ENCODE measurements around the gene SLC25A23. TPM values are rescaled to one million over a fixed set of nuclear protein-coding genes. Genes with fewer than 3 reads are reported as not detected.

The SLC25A23 gene
- total and polyA plus RNA-seq, 4 donors, result 9.3 to 34.6 (median 22.7) TPM

DNA sequence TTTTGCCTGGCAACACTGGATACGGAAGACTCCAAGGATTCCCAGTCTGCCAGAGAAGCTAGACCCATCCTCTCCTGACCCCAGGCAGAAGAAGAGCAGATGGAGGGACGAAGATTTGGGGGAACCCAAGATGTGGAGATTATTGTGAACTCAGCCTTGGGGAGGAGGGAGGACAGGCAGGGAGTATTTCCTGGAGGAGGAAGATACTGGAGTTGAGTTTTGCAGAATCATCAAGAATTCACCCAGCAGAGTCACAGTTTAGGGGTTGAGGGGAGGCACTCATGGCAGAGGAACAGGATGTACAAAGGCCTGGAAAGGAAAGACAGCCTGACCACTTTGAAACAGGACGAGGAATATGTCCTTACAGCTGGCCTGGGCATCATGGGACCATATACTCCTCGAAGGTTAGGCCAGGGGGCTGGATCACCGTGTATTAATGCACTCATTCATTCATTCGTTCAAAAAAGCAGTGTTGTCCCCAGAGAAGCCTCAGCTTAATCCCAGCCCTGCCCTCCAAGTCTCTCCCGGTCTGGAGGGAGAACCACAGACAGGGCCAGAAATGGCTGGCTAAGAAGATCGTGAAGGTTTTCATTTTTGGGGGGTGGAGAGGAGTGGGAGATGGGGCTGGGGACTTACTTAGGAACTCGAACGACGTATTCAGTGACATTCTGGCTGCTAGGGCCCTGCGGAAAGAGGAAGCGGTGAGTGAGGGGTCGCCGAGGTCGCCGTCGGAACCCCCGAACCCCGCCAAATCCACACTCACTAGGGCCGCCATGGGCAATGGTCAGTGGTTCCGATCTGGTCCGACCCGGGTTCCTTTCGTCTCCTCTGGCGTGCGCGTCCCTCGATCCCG lies 67.1 kb downstream of the SLC25A23 start:
- Histone ChIP-seq H3K27ac (ENCODE audit: low read depth in 1 of 2, low read length in 2 of 2) (peak overlapping the region; percentile 86 to 87), H3K9me3 (ENCODE audit: control insufficient read depth in 4 of 4, low read length in 3 of 4) (no peaks in the 10 kb centered on the region), H3K4me3 (ENCODE audit: low read depth in 1 of 3, low read length in 3 of 3) (peak overlapping the region; percentile 69 to 97 (median 93)), H3K27me3 (ENCODE audit: control insufficient read depth in 4 of 4, insufficient read depth in 4 of 4, low read length in 3 of 4) (no peaks in the 10 kb centered on the region), H3K9ac (ENCODE audit: low read depth in 1 of 2, low read length in 2 of 2) (peak overlapping the region; percentile 83 to 94), H3K4me1 (ENCODE audit: control insufficient read depth in 4 of 4, insufficient read depth in 4 of 4, low read length in 3 of 4) (peaks cover 5 to 14% (median 11%) of the 10 kb centered on the region in 4 donors), H3K36me3 (ENCODE audit: control insufficient read depth in 4 of 4, insufficient read depth in 3 of 4, low read depth in 1 of 4, low read length in 3 of 4) (peaks cover 10 to 26% (median 15%) of the 10 kb centered on the region in 4 donors)
- TF ChIP-seq GABPA (IDR thresholded peaks at IDR 0.05 in 1 of 2, conservative IDR thresholded peaks at IDR 0.05 in 1 of 2) (no peak), HNF4A (conservative IDR thresholded peaks at IDR 0.05) (no peak), TAF1 (conservative IDR thresholded peaks at IDR 0.05) (no peak), JUND (IDR thresholded peaks at IDR 0.05) (no peak), RXRA (IDR thresholded peaks at IDR 0.05) (no peak), FOXA1 (IDR thresholded peaks at IDR 0.05) (no peak), SP1 (IDR thresholded peaks at IDR 0.05) (no peak), NR2F2 (IDR thresholded peaks at IDR 0.05) (no peak), HNF4G (IDR thresholded peaks at IDR 0.05) (no peak), FOXA2 (IDR thresholded peaks at IDR 0.05) (no peak)
- TF ChIP-seq, protein P1, sequence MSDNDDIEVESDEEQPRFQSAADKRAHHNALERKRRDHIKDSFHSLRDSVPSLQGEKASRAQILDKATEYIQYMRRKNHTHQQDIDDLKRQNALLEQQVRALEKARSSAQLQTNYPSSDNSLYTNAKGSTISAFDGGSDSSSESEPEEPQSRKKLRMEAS (IDR thresholded peaks at IDR 0.05), result no peak
- TF ChIP-seq, protein P2, sequence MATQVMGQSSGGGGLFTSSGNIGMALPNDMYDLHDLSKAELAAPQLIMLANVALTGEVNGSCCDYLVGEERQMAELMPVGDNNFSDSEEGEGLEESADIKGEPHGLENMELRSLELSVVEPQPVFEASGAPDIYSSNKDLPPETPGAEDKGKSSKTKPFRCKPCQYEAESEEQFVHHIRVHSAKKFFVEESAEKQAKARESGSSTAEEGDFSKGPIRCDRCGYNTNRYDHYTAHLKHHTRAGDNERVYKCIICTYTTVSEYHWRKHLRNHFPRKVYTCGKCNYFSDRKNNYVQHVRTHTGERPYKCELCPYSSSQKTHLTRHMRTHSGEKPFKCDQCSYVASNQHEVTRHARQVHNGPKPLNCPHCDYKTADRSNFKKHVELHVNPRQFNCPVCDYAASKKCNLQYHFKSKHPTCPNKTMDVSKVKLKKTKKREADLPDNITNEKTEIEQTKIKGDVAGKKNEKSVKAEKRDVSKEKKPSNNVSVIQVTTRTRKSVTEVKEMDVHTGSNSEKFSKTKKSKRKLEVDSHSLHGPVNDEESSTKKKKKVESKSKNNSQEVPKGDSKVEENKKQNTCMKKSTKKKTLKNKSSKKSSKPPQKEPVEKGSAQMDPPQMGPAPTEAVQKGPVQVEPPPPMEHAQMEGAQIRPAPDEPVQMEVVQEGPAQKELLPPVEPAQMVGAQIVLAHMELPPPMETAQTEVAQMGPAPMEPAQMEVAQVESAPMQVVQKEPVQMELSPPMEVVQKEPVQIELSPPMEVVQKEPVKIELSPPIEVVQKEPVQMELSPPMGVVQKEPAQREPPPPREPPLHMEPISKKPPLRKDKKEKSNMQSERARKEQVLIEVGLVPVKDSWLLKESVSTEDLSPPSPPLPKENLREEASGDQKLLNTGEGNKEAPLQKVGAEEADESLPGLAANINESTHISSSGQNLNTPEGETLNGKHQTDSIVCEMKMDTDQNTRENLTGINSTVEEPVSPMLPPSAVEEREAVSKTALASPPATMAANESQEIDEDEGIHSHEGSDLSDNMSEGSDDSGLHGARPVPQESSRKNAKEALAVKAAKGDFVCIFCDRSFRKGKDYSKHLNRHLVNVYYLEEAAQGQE (IDR thresholded peaks at IDR 0.05), result no peak
- TF ChIP-seq, protein P3, sequence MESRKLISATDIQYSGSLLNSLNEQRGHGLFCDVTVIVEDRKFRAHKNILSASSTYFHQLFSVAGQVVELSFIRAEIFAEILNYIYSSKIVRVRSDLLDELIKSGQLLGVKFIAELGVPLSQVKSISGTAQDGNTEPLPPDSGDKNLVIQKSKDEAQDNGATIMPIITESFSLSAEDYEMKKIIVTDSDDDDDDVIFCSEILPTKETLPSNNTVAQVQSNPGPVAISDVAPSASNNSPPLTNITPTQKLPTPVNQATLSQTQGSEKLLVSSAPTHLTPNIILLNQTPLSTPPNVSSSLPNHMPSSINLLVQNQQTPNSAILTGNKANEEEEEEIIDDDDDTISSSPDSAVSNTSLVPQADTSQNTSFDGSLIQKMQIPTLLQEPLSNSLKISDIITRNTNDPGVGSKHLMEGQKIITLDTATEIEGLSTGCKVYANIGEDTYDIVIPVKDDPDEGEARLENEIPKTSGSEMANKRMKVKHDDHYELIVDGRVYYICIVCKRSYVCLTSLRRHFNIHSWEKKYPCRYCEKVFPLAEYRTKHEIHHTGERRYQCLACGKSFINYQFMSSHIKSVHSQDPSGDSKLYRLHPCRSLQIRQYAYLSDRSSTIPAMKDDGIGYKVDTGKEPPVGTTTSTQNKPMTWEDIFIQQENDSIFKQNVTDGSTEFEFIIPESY (IDR thresholded peaks at IDR 0.05), result no peak
- 7% methylated on average over 30 of the region's 30 CpGs for WGBS
- DNase-seq (ENCODE audit: low spot score), result no peak

Small RNA genes lying within 50 kb of the gene (small RNA-seq; reads per million reads assigned to genes)
- gene AC010503.2 (not detected), gene MIR6790 (not detected)

Other genes starting within 250 kb of the SLC25A23 start
- gene MLLT1, start 179.8 kb downstream of the SLC25A23 start, total RNA-seq, result 1 to 10 TPM; 2.1 to 6.9 TPM
- gene MLLT1, start 179.8 kb downstream of the SLC25A23 start, polyA plus RNA-seq, result 10 to 100 TPM in 1 of 2 donors, 1 to 10 TPM in 1; 7.7 to 15.6 TPM
- not detected for gene ACER1, start 126.2 kb downstream of the SLC25A23 start, total RNA-seq
- under 1 TPM in 1 of 2 donors, not detected in 1; 0.07 TPM for gene ACER1, start 126.2 kb downstream of the SLC25A23 start, polyA plus RNA-seq
- gene CLPP, start 98.3 kb downstream of the SLC25A23 start, total RNA-seq, result 10 to 100 TPM; 25.6 to 33.9 TPM
- 10 to 100 TPM; 54.6 to 78.0 TPM for gene CLPP, start 98.3 kb downstream of the SLC25A23 start, polyA plus RNA-seq
- gene ALKBH7, start 87.0 kb downstream of the SLC25A23 start, total RNA-seq, result 10 to 100 TPM; 29.9 to 35.5 TPM
- gene ALKBH7, start 87.0 kb downstream of the SLC25A23 start, polyA plus RNA-seq, result 10 to 100 TPM; 66.8 to 99.7 TPM
- gene PSPN, start 83.9 kb downstream of the SLC25A23 start, total RNA-seq, result under 1 TPM; 0.61 to 0.75 TPM
- gene PSPN, start 83.9 kb downstream of the SLC25A23 start, polyA plus RNA-seq, result under 1 TPM; 0.51 to 0.63 TPM
- gene GTF2F1, start 66.6 kb downstream of the SLC25A23 start, total RNA-seq, result 10 to 100 TPM; 11.5 to 22.0 TPM
- gene GTF2F1, start 66.6 kb downstream of the SLC25A23 start, polyA plus RNA-seq, result 10 to 100 TPM in 1 of 2 donors, 1 to 10 TPM in 1; 7.4 to 24.4 TPM
- 100 to 1,000 TPM in 1 of 2 donors, 10 to 100 TPM in 1; 58.7 to 132 TPM for gene KHSRP, start 35.0 kb downstream of the SLC25A23 start, total RNA-seq
- 10 to 100 TPM in 1 of 2 donors, 1 to 10 TPM in 1; 8.0 to 73.6 TPM for gene KHSRP, start 35.0 kb downstream of the SLC25A23 start, polyA plus RNA-seq
- gene SLC25A41, start 26.0 kb downstream of the SLC25A23 start, total RNA-seq, result under 1 TPM in 1 of 2 donors, not detected in 1; 0.14 TPM
- gene SLC25A41, start 26.0 kb downstream of the SLC25A23 start, polyA plus RNA-seq, result under 1 TPM in 1 of 2 donors, not detected in 1; 0.16 TPM
- 10 to 100 TPM; 23.5 to 34.3 TPM for gene CRB3, start 4.5 kb upstream of the SLC25A23 start, total RNA-seq
- 10 to 100 TPM; 19.2 to 38.7 TPM for gene CRB3, start 4.5 kb upstream of the SLC25A23 start, polyA plus RNA-seq
- 1 to 10 TPM; 1.1 to 1.4 TPM for gene DENND1C, start 22.0 kb upstream of the SLC25A23 start, total RNA-seq
- 1 to 10 TPM in 1 of 2 donors, under 1 TPM in 1; 0.99 to 1.5 TPM for gene DENND1C, start 22.0 kb upstream of the SLC25A23 start, polyA plus RNA-seq
- 1 to 10 TPM in 1 of 2 donors, under 1 TPM in 1; 0.25 to 1.6 TPM for gene TUBB4A, start 42.5 kb upstream of the SLC25A23 start, total RNA-seq
- 1 to 10 TPM in 1 of 2 donors, under 1 TPM in 1; 0.28 to 1.9 TPM for gene TUBB4A, start 42.5 kb upstream of the SLC25A23 start, polyA plus RNA-seq
- gene TNFSF9, start 71.2 kb upstream of the SLC25A23 start, total RNA-seq, result under 1 TPM in 1 of 2 donors, not detected in 1; 0.08 TPM
- gene TNFSF9, start 71.2 kb upstream of the SLC25A23 start, polyA plus RNA-seq, result under 1 TPM in 1 of 2 donors, not detected in 1; 0.12 TPM
- not detected for gene CD70, start 131.4 kb upstream of the SLC25A23 start, total RNA-seq
- not detected for gene CD70, start 131.4 kb upstream of the SLC25A23 start, polyA plus RNA-seq
- 10 to 100 TPM; 10.1 to 75.6 TPM for gene TNFSF14, start 210.4 kb upstream of the SLC25A23 start, total RNA-seq
- 10 to 100 TPM in 1 of 2 donors, 1 to 10 TPM in 1; 6.5 to 14.7 TPM for gene TNFSF14, start 210.4 kb upstream of the SLC25A23 start, polyA plus RNA-seq